ENCODE results near the gene TOE1. TPM values are rescaled to one million over a fixed set of nuclear protein-coding genes. Genes with fewer than 3 reads are reported as not detected.

TOE1 gene
- total RNA-seq, 1 experiment from 2014 or later, result 13.3 TPM

- BruUV-seq (replicated peaks), result no TSS peak
- DNase-seq (ENCODE audit: unreplicated experiment), result no peak
- ChIA-PET POLR2A (no interaction called here), CTCF (interaction anchor here (1.9 to 2.3 kb wide), 2 partner anchors 11 to 123 kb away, joined by 8 to 11 read pairs; no protein-coding TSS in a partner anchor)
- Mint-ChIP-seq H3K36me3 (ENCODE audit: insufficient read depth, unreplicated experiment) (no peaks in the 10 kb centered on the region), H3K27me3 (ENCODE audit: insufficient read depth, unreplicated experiment) (no peaks in the 10 kb centered on the region), H3K27ac (ENCODE audit: low read depth, unreplicated experiment) (no peak overlapping the region), H3K4me3 (ENCODE audit: unreplicated experiment) (no peak overlapping the region), H3K4me1 (ENCODE audit: insufficient read depth, unreplicated experiment) (no peaks in the 10 kb centered on the region), H3K9me3 (ENCODE audit: unreplicated experiment) (no peaks in the 10 kb centered on the region)
- intact Hi-C loops (cut with micrococcal nuclease), result no loop called here
- no peak for TF ChIP-seq CTCF (IDR thresholded peaks at IDR 0.05; ENCODE audit: unreplicated experiment)
Measured at GRCh38 chr1:45370575-45370974, 30.6 kb downstream of the TOE1 start.

GRCh38 chr1:45373573-45373972 is 33.6 kb downstream of the TOE1 start:
- TF ChIP-seq CTCF (IDR thresholded peaks at IDR 0.05; ENCODE audit: unreplicated experiment), result no peak
- H3K36me3 Mint-ChIP-seq (ENCODE audit: insufficient read depth, unreplicated experiment), result no peaks in the 10 kb centered on the region
- H3K4me3 Mint-ChIP-seq (ENCODE audit: unreplicated experiment), result no peak overlapping the region
- H3K9me3 Mint-ChIP-seq (ENCODE audit: unreplicated experiment), result no peaks in the 10 kb centered on the region
- DNase-seq (ENCODE audit: unreplicated experiment), result no peak
- no TSS peak for BruUV-seq (replicated peaks)
- ChIA-PET CTCF (interaction anchor here (2.1 kb wide), 1 partner anchor 13 kb away, joined by 8 read pairs; no protein-coding TSS in a partner anchor), POLR2A (no interaction called here)
- intact Hi-C loops (cut with micrococcal nuclease), result no loop called here
- H3K27ac Mint-ChIP-seq (ENCODE audit: low read depth, unreplicated experiment), result no peak overlapping the region
- no peaks in the 10 kb centered on the region for H3K4me1 Mint-ChIP-seq (ENCODE audit: insufficient read depth, unreplicated experiment)
- no peaks in the 10 kb centered on the region for H3K27me3 Mint-ChIP-seq (ENCODE audit: insufficient read depth, unreplicated experiment)

- H3K36me3 Mint-ChIP-seq (ENCODE audit: insufficient read depth, unreplicated experiment), result no peaks in the 10 kb centered on the region
- H3K4me1 Mint-ChIP-seq (ENCODE audit: insufficient read depth, unreplicated experiment), result peaks cover 3% of the 10 kb centered on the region
- ChIA-PET POLR2A (no interaction called here), CTCF (interaction anchor here (1.1 kb wide), 1 partner anchor 16 kb away, joined by 7 read pairs; no protein-coding TSS in a partner anchor)
- H3K27me3 Mint-ChIP-seq (ENCODE audit: insufficient read depth, unreplicated experiment), result no peaks in the 10 kb centered on the region
- no peak overlapping the region for H3K4me3 Mint-ChIP-seq (ENCODE audit: unreplicated experiment)
- intact Hi-C loops (cut with micrococcal nuclease), result no loop called here
- no peak for TF ChIP-seq CTCF (IDR thresholded peaks at IDR 0.05; ENCODE audit: unreplicated experiment)
- no TSS peak for BruUV-seq (replicated peaks)
- DNase-seq (ENCODE audit: unreplicated experiment), result peak; percentile 13
- no peaks in the 10 kb centered on the region for H3K9me3 Mint-ChIP-seq (ENCODE audit: unreplicated experiment)
- no peak overlapping the region for H3K27ac Mint-ChIP-seq (ENCODE audit: low read depth, unreplicated experiment)
Measured at GRCh38 chr1:45375104-45376090, 35.4 kb downstream of the TOE1 start.

GRCh38 chr1:45378184-45378583 is 38.2 kb downstream of the TOE1 start:
- no peaks in the 10 kb centered on the region for H3K36me3 Mint-ChIP-seq (ENCODE audit: insufficient read depth, unreplicated experiment)
- ChIA-PET CTCF (interaction anchor here (0.7 to 1.4 kb wide), 2 partner anchors 11 to 18 kb away, joined by 3 read pairs; no protein-coding TSS in a partner anchor), POLR2A (no interaction called here)
- TF ChIP-seq CTCF (IDR thresholded peaks at IDR 0.05; ENCODE audit: unreplicated experiment), result no peak
- no peaks in the 10 kb centered on the region for H3K9me3 Mint-ChIP-seq (ENCODE audit: unreplicated experiment)
- intact Hi-C loops (cut with micrococcal nuclease), result no loop called here
- DNase-seq (ENCODE audit: unreplicated experiment), result no peak
- no peak overlapping the region for H3K4me3 Mint-ChIP-seq (ENCODE audit: unreplicated experiment)
- peaks cover 6% of the 10 kb centered on the region for H3K4me1 Mint-ChIP-seq (ENCODE audit: insufficient read depth, unreplicated experiment)
- H3K27me3 Mint-ChIP-seq (ENCODE audit: insufficient read depth, unreplicated experiment), result no peaks in the 10 kb centered on the region
- H3K27ac Mint-ChIP-seq (ENCODE audit: low read depth, unreplicated experiment), result no peak overlapping the region
- BruUV-seq (replicated peaks), result no TSS peak
